Measurements from ENCODE around the gene PCSK4. TPM values are rescaled to one million over a fixed set of nuclear protein-coding genes. Genes with fewer than 3 reads are reported as not detected.

PCSK4 gene
- total RNA-seq, 2 donors from 2014 or later, result 1.0 to 4.4 TPM

DNA sequence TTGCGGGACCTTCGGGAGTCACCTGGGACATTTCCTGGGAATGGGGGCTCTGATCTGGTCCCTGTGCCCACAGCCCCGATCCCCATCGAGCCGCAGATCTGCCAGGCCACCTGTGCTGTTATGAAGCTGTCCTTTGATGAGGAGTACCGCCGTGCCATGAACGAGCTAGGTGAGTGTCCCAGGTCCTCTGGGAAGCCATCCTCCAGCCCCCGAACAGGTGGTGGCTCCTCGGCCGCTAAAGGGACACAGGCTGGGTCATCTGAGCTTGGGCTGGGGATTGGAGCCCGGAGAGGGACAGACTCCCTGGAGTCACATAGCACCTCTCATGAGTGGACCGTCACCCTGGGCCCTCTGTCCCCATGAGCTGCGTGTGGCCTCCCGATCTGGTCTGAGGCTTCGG is 32.3 kb downstream of the PCSK4 start:
- peaks cover 7 to 29% of the 10 kb centered on the region in 2 donors for H3K27me3 ChIP-seq
- peaks cover 0 to 35% of the 10 kb centered on the region in 2 donors for H3K4me1 ChIP-seq
- no peak overlapping the region for H3K4me3 ChIP-seq
- TF ChIP-seq, protein P1, sequence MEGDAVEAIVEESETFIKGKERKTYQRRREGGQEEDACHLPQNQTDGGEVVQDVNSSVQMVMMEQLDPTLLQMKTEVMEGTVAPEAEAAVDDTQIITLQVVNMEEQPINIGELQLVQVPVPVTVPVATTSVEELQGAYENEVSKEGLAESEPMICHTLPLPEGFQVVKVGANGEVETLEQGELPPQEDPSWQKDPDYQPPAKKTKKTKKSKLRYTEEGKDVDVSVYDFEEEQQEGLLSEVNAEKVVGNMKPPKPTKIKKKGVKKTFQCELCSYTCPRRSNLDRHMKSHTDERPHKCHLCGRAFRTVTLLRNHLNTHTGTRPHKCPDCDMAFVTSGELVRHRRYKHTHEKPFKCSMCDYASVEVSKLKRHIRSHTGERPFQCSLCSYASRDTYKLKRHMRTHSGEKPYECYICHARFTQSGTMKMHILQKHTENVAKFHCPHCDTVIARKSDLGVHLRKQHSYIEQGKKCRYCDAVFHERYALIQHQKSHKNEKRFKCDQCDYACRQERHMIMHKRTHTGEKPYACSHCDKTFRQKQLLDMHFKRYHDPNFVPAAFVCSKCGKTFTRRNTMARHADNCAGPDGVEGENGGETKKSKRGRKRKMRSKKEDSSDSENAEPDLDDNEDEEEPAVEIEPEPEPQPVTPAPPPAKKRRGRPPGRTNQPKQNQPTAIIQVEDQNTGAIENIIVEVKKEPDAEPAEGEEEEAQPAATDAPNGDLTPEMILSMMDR (IDR thresholded peaks at IDR 0.05), result no peak
- H3K36me3 ChIP-seq, result no peaks in the 10 kb centered on the region
- DNase-seq (ENCODE audit: low spot score), result no peak
- H3K27ac ChIP-seq, result no peak overlapping the region
- H3K9me3 ChIP-seq, result no peaks in the 10 kb centered on the region

DNA sequence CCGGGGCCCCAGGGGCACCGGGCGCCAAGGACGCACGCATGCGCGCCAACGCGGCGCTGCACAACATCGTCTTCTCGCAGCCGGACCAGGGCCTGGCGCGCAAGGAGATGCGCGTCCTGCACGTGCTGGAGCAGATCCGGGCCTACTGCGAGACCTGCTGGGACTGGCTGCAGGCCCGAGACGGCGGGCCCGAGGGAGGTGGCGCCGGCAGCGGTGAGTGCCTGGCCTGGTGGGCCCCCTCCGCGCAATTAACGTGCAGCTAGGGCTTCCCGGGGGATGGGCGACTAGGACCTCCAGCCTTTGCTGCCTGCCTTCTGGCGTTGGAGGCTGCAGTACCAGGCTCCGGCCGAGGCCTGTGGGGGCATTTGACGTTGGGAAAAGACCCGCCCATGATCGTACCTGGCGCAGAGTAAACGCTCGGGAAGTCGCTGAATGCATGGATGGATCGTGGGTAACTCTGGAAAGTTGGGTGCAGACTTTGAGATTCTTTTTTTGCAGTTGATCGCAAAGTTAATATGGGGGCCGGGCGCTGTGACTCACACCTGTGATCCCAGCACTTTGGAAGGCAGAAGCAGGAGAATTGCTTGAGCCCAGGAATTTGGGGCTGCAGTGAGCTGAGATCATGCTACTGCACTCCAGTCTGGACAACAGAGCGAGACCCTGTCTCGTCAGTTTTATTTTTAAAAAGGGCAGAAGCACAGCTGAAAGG is 33.0 kb downstream of the PCSK4 start:
- H3K36me3 ChIP-seq, result no peaks in the 10 kb centered on the region
- no peak overlapping the region for H3K4me3 ChIP-seq
- no peak for DNase-seq (ENCODE audit: low spot score)
- peaks cover 8 to 29% of the 10 kb centered on the region in 2 donors for H3K27me3 ChIP-seq
- TF ChIP-seq, protein P1 (IDR thresholded peaks at IDR 0.05), result no peak
- H3K9me3 ChIP-seq, result no peaks in the 10 kb centered on the region
- no peak overlapping the region for H3K27ac ChIP-seq
- peaks cover 0 to 41% of the 10 kb centered on the region in 2 donors for H3K4me1 ChIP-seq

DNA sequence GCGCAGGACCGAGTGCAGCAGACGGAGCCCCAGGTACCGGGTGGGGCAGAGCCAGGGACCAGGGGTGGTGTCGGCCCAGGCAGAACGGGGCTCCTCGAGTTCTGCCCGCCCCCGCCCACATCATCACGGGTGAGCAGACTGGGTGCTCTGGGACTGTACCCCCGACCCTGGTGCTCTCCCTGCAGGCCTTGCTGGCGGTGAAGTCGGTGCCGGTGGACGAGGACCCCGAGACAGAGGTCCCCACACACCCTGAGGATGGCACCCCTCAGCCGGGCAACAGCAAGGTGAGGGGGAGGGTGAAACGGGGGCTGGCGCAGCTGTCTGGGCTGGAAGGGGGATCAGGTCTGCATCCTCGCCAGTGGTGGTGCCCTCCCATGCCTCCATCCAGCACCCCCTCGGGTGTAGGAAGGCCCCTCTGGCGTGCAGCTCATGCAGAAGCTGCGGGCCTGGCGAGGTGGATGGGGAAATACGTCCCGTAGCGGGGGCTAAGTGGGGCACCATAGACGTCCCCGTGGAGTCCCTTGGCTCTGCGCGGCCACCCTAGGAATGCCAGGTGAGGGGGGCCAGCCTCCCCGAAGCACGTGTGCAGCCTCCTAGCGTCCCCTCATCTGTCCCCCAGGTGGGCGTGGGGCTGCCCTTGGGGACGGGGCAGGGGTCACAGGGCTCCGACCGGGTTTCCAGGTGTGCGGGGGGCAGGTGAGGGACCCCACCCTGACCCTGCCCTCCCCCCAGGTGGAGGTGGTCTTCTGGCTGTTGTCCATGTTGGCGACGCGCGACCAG is 33.8 kb downstream of the PCSK4 start:
- peaks cover 8 to 31% of the 10 kb centered on the region in 2 donors for H3K27me3 ChIP-seq

DNA sequence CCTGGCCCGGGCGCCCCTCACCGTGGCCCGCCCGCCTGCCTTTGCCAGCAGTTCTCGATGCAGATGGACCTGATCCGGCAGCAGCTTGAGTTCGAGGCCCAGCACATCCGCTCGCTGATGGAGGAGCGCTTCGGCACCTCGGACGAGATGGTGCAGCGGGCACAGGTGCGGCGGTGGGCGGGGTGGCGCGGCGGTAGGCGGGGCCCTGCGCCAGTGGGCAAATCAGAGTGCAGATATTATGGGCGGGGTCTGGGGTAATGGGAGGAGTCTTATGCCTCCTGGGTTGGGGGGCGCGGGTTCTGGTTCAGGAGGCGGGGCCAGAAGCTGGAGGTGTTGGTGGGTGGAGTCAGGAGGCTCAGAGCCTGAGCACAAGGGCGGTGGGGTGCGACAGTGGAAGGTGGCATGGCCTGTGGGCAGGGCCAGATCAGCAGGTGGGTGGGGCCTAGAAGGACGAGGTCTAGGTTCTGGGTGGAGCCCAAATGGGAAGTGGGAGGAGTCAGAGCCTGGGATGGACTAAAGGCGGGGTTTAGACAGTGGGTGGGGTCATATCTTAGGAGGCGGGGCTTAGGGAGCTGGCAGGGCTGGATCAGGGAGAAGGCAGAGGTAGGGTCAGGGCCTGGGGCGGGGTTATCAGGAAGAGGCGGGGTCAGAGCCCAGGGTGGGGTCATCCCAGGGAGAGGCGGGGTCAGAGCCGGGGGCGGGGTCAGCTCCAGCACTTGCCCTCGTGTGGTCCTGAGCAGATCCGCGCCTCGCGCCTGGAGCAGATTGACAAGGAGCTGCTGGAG is 34.6 kb downstream of the PCSK4 start:
- Histone ChIP-seq H3K27ac (no peak overlapping the region), H3K4me1 (peaks cover 0 to 41% of the 10 kb centered on the region in 2 donors), H3K27me3 (peaks cover 10 to 39% of the 10 kb centered on the region in 2 donors), H3K9me3 (no peaks in the 10 kb centered on the region), H3K36me3 (no peaks in the 10 kb centered on the region), H3K4me3 (no peak overlapping the region)
- DNase-seq (ENCODE audit: low spot score), result no peak
- TF ChIP-seq, protein P1 (IDR thresholded peaks at IDR 0.05), result no peak

More for the DNA sequence above, 33.8 kb downstream of the PCSK4 start:
- TF ChIP-seq, protein P1 (IDR thresholded peaks at IDR 0.05), result no peak
- no peak overlapping the region for H3K4me3 ChIP-seq
- H3K4me1 ChIP-seq, result peaks cover 0 to 41% of the 10 kb centered on the region in 2 donors
- no peaks in the 10 kb centered on the region for H3K36me3 ChIP-seq
- no peaks in the 10 kb centered on the region for H3K9me3 ChIP-seq
- DNase-seq (ENCODE audit: low spot score), result no peak
- no peak overlapping the region for H3K27ac ChIP-seq

DNA sequence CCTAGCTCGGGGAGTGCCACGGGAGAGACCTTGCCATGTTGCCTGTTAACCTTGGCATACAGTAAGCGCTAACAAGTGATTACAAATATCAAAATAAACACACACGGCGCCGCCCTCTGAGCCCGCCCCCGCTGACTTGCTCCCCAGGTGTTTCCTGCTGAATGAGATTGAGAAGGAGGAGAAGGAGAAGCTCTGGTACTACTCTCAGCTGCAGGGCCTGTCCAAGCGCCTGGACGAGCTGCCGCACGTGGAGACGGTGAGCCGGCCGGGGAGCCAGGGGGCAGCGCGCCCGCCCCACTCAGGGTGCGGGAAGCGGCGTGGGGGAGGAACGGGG is 35.2 kb downstream of the PCSK4 start:
- Histone ChIP-seq H3K4me3 (no peak overlapping the region), H3K36me3 (no peaks in the 10 kb centered on the region), H3K27ac (no peak overlapping the region), H3K27me3 (peaks cover 13 to 44% of the 10 kb centered on the region in 2 donors), H3K4me1 (peaks cover 0 to 41% of the 10 kb centered on the region in 2 donors), H3K9me3 (no peaks in the 10 kb centered on the region)
- TF ChIP-seq, protein P1 (IDR thresholded peaks at IDR 0.05), result no peak
- DNase-seq (ENCODE audit: low spot score), result no peak

Measured in right atrium auricular region (tissue), 2 donors.